ENCODE data around the gene MYH6.

Gene MYH6

DNA sequence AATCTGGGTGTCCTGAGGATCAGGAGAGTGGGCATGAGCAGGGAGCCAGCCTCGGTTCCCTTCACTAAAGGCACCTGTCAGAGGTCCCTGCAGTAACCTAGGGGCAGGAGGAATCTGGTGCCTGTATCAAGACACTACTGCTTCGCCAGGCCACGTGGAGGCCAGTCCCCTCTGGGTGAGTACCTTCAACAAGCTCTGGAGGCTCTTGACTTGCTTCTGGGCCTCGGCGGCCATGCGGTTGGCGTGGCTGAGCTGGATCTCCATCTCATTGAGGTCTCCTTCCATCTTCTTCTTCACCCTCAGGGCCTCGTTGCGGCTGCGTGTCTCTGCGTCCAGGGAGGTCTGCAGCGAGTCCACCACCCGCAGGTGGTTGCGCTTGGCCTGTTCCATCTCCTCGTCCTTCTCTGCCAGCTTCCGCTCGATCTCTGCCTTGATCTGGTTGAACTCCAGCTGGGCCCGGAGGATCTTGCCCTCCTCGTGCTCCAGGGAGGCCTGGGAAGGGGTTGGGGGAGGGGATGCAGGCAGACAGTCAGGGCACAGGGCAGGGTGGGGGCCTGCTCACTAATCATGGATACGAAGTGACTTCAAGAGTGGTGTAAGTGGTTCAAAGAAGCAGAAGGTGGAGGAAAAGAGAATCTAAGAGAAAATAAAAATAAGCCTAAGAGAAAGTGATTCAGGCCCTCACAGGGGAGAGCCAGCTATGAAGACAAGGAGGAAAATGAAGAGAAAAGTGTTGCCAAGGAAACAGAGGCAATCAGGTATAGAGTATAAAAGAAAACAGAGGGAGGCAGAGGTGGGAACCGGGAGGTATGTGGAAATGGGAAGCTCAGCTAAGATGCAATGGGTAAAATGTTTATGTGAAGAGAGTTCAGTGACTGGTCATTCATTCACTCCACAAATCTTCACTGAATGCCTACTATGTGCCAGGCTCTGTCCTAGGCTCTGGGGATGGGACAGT is 8.0 kb upstream of the MYH6 start:
- DNase-seq (ENCODE audit: low read depth, low spot score), result no peak
- no peak overlapping the region for H3K27ac ChIP-seq

- no peak overlapping the region for H3K27ac ChIP-seq
- DNase-seq (ENCODE audit: low read depth, low spot score), result no peak
Observed at GRCh38 chr14:23414906-23415820, 7.1 kb upstream of the MYH6 start.

DNA sequence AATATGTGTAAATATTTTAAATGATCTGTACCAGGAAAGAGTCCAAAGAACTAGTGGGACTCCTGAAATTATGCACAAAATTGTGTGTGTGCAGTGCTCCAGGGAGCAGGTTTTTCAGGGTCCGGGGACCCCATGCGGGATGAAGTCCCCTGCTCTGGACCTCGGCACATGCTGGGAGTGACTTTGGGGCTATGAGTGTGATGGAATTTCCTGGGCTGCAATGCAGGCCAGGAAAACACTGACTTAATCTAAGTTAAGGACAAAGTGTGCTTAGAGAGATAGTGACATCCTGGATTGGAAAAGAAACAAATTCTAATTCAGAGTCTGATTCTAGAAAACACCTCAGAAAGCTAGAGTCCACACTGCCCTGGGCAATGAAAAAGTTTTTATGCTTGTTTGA is 6.2 kb upstream of the MYH6 start:
- H3K27ac ChIP-seq, result no peak overlapping the region
- no peak for DNase-seq (ENCODE audit: low read depth, low spot score)

DNA sequence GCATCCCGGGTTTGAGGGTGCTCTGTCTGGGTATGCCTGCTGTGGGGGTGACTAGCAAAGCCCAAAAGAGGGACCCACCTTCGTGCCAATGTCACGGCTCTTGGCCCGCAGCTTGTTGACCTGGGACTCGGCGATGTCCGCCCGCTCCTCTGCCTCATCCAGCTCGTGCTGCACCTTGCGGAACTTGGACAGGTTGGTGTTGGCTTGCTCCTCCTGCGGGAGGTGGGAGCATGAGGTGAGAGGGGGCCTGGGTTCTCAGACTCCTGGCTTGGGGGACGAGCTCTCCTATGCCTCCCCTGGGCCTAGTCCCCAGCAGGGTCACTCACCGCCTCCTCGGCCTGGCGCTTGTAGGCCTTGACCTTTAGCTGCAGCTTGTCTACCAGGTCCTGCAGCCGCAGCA is 5.6 kb upstream of the MYH6 start:
- no peak for DNase-seq (ENCODE audit: low read depth, low spot score)
- H3K27ac ChIP-seq, result no peak overlapping the region

DNA sequence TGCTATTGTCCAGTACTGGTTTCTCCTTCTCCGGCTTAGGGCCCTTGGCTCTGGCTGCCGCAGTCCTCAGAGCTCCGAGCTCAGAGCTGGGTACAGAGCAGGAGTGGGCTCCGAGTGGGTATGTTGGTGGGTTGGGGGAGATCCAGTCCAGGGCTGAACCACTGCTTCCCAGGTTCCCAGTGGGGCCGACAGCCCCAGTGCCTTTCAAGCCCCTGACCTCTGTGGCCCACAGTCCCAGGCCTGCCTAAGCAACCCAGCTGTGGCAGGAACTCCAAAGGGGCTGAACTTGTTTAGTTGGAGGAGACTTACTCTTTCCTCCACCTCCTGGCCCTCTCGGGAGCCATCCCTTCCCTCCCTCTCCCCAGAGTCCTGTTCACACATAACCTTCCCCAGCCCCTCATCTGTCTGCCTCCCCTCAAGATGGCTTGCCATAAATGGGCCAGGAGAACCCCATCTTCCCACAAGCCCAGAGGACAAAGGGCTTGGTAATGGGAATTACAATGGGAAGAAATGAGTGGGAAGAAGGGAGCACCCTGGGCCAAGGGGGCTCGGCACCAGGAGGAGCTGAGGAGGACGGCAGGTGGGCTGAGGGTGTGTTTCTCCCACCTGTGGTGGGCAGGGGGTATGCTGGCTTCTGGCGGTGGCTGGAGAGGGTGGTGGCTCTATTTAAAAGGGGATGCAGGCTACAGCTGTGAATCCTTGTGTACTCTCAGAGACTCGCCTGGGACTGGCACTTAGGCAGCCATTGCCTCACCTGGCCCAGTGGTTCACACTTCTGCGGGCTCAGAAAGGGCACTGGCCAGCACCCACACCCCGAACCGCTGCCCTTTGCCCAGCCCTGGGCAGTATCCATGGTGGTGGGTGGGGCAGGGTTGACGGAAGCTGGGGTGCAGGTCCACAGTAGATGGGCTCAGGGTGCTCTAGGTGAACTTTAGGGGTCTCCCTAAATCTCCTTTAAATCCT is 3.8 kb upstream of the MYH6 start:
- DNase-seq (ENCODE audit: low read depth, low spot score), result no peak
- no peak overlapping the region for H3K27ac ChIP-seq

- no peak overlapping the region for H3K27ac ChIP-seq
- DNase-seq (ENCODE audit: low read depth, low spot score), result no peak
Observed at GRCh38 chr14:23409966-23410635, 2.0 kb upstream of the MYH6 start.

DNA sequence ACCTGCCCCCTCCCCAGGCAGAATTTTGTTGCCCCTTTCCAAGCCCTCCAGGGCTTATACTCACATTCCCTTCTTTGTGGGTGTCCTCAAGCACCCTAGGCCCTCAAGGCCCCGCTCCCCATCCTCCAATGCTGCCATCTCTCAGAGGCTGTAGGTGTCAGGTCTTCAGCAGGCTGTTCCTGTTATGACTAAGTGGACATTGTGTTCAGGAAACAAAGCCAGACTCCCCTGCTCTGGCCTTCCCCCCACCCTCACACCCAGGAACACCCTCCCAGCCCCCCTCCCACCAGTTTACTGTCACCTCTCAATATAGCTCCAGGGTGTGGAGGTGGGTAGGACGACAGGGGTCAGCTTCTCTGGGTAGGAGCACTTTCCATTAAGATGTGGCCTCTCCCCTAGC is 1.4 kb upstream of the MYH6 start:
- DNase-seq (ENCODE audit: low read depth, low spot score), result no peak
- H3K27ac ChIP-seq, result no peak overlapping the region

- no peak overlapping the region for H3K27ac ChIP-seq
- no peak for DNase-seq (ENCODE audit: low read depth, low spot score)
Observed at GRCh38 chr14:23408307-23408630, 196 bp upstream of the MYH6 start.

GRCh38 chr14:23406725-23407355 is 1.2 kb downstream of the MYH6 start:
- DNase-seq (ENCODE audit: low read depth, low spot score), result no peak
- H3K27ac ChIP-seq, result no peak overlapping the region

GRCh38 chr14:23406244-23406643 is 1.8 kb downstream of the MYH6 start:
- DNase-seq (ENCODE audit: low read depth, low spot score), result no peak
- H3K27ac ChIP-seq, result no peak overlapping the region

GRCh38 chr14:23405516-23406025 is 2.5 kb downstream of the MYH6 start:
- no peak overlapping the region for H3K27ac ChIP-seq
- DNase-seq (ENCODE audit: low read depth, low spot score), result no peak

- no peak for DNase-seq (ENCODE audit: low read depth, low spot score)
- no peak overlapping the region for H3K27ac ChIP-seq
Observed at GRCh38 chr14:23405096-23405495, 3.0 kb downstream of the MYH6 start.

DNA sequence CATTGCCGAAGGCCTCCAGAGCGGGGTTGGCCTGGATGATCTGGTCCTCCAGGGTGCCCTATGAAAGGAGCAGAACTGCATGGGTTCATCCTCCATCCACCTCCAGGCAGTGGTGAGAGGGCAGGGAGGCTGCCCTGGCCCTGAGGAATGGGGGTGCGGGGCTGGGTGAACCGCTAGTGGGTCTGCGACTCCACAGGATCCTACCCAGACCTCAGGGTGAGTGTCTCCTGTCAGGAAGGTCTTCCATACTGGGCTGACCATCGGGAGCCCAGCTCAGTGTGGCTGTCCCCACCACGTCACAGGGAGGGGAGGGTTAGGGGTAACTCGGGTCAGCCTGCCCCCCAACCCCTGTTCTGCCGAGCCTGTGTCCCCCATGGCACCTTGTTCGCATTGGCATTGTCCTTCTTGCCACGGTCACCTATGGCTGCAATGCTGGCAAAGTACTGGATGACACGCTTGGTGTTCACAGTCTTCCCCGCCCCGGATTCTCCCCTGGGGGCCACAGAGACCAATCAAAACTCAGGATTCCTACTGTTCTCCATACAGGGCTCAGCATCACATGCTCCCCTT is 3.7 kb downstream of the MYH6 start:
- H3K27ac ChIP-seq, result no peak overlapping the region
- DNase-seq (ENCODE audit: low read depth, low spot score), result no peak

GRCh38 chr14:23403908-23404307 is 4.2 kb downstream of the MYH6 start:
- no peak overlapping the region for H3K27ac ChIP-seq
- no peak for DNase-seq (ENCODE audit: low read depth, low spot score)

DNA sequence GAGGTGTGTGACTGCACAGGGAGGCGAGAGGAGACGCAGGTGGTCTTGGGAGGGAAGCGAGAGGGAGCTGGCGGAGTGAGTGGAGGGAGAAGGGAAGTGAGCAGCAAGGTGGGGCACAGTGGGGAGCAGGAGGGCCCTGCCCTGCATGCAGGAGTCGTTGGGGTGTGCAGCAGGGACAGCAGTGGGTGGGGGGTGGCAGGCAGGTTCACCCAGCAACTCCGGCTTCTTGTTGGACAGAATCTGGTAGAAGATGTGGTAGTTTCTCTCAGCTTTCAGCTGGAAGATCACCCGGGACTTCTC is 5.0 kb downstream of the MYH6 start:
- no peak overlapping the region for H3K27ac ChIP-seq
- no peak for DNase-seq (ENCODE audit: low read depth, low spot score)

- DNase-seq (ENCODE audit: low read depth, low spot score), result no peak
- no peak overlapping the region for H3K27ac ChIP-seq
Observed at GRCh38 chr14:23402296-23403138, 5.6 kb downstream of the MYH6 start.

DNA sequence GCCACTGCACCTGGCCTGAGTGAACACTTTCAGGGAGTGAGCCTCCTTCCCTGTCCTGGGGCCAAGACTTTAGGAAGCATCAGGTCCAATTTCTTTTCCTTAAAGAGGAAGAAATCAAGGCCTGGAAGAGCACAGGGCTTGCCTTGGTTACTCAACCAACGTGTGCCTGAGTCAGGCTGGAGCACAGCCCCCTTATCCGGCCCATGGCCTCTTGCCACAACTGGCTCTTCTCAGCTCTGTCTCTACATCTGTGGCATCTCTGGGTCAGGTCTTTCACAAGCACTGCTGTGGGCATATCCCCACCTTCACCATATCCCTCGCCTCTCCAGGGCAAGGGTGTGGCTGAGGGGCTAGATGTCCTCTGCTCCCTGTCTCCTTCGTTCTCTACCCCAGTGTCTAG is 6.8 kb downstream of the MYH6 start:
- no peak for DNase-seq (ENCODE audit: low read depth, low spot score)
- no peak overlapping the region for H3K27ac ChIP-seq

All from epithelial cell of prostate (primary cell).